Heart left ventricle (tissue), 16 donors: Measurements from ENCODE around the gene ARL15. TPM values are rescaled to one million over a fixed set of nuclear protein-coding genes. Genes with fewer than 3 reads are reported as not detected.

Experiments used
- ATAC-seq, 4 donors: fragments of 200-7000 bp; cut with Tn5 transposase; one replicate each; pipeline ENCODE4 v1.9.1; 2020 to 2022; ENCODE audit warnings: moderate library complexity in 4 of 4, mild to moderate bottlenecking in 3 of 4, moderate number of reproducible peaks in 1 of 4
- DNase-seq, 5 donors: peaks; one replicate each; pipeline ENCODE4 v3.0.0-alpha.2; 2020
- H3K27ac ChIP-seq, 12 donors: fragments of 200-600 bp; sonication (generic) in 4 of 12; one replicate each; pipeline versions ENCODE4 v1.5.0 to v1.8.0; 2016 to 2022; ENCODE audit warnings: mild to moderate bottlenecking in 2 of 12
- H3K27me3 ChIP-seq, 9 donors: fragments of 200-600 bp; sonication (generic) in 2 of 9; one replicate each; pipeline versions ENCODE4 v1.5.1 to v1.8.0; 2016 to 2022; ENCODE audit warnings: mild to moderate bottlenecking in 3 of 9
- H3K36me3 ChIP-seq, 9 donors: fragments of 200-600 bp; sonication (generic) in 2 of 9; one replicate each; pipeline versions ENCODE4 v1.5.0 to v1.8.0; 2018 to 2022; ENCODE audit warnings: mild to moderate bottlenecking in 2 of 9
- H3K4me1 ChIP-seq, 12 donors: fragments of 200-600 bp; sonication (generic) in 4 of 12; one replicate each; pipeline versions ENCODE4 v1.5.0 to v1.8.0; 2016 to 2022; ENCODE audit warnings: mild to moderate bottlenecking in 3 of 12
- H3K4me3 ChIP-seq, 12 donors: fragments of 200-600 bp; sonication (generic) in 4 of 12; one replicate each; pipeline versions ENCODE4 v1.5.0 to v1.8.0; 2017 to 2022; ENCODE audit warnings: mild to moderate bottlenecking in 9 of 12, moderate library complexity in 4 of 12
- H3K9me3 ChIP-seq, 12 donors: fragments of 200-600 bp; sonication (generic) in 4 of 12; one replicate each; pipeline versions ENCODE4 v1.5.0 to v1.8.0; 2016 to 2022; ENCODE audit warnings: mild to moderate bottlenecking in 1 of 12
- POLR2A ChIP-seq, 2 donors: fragments of 450-650 bp; IDR thresholded peaks; one replicate each; pipeline ENCODE4 v1.6.1; 2017; ENCODE audit warnings: antibody characterized with exemption in 2 of 2, mild to moderate bottlenecking in 2 of 2, moderate library complexity in 2 of 2
- WGBS, 4 donors: extraction: QIAGEN DNeasy Blood & Tissue Kit in 2 of 4; methylation state at CpG; one replicate each; pipeline versions ENCODE4 v1.1.5 to v1.1.7; 2013 to 2018; 5-methylcytosine and 5-hydroxymethylcytosine counted together
- intact Hi-C, 10 donors: fragments of 100-400 bp; cut with DNase I; formaldehyde crosslinking; loops; one replicate each; pipeline versions ENCODE4 v1.11.1 to v1.14.2; 2022
- polyA plus RNA-seq, 2 donors: library from polyadenylated mRNA; stranded (reverse); fragments of 200-250 nt; gene quantifications; one replicate each; pipeline ENCODE4 v1.2.3, GENCODE V29; 2013
- total RNA-seq, 9 donors: library from RNA; depleted of rRNA in 2 of 9; stranded (reverse); fragments of >200 nt in 2 of 9; fragmentation: NEBNext Ultra II Directional in 3 of 9; extraction: Animal tissue kit (Norgen Biotek cat#: 25700) in 3 of 9; gene quantifications; one replicate each; pipeline versions ENCODE4 v1.1.0 to v1.2.4, GENCODE V29; 2016 to 2023
- TF ChIP-seq, protein P1 (sequence below), 12 donors: fragments of 200-600 bp; sonication (generic) in 4 of 12; IDR thresholded peaks; one replicate each; pipeline versions ENCODE4 v1.5.0 to v1.8.0; 2018 to 2022; ENCODE audit warnings: antibody characterized with exemption in 12 of 12, mild to moderate bottlenecking in 5 of 12
- donor health status: ischemic (EF 13 %, LVEDD 7.1; RV severe dilation, severe dysfunction).
- donor health status: healthy with polysubstance abuse.
- donor health status: DM: no; HTN: yes; CAD: no.
- donor health status: DM: no; HTN: no; CAD: no.
- donor health status: ischemic (EF 25% LVEDD 6.9; RV normal size, moderate dysfunction).
- donor health status: ischemic (EF 25% LVEDD 5.7; RV mildly dilated, moderate dysfunction).
- donor health status: healthy.
- donor health status: DM: yes; HTN: yes; CAD: no.
- donor health status: ischemic (EF 35%, LVEDD 5.7; RV mildly dilated, moderate dysfunction).
- donor health status: nonischemic (EF 11% LVEDD 7.7; RV severe dilation, severe dysfunction).
- donor health status: DM: yes; HTN: yes; CAD: no.
- donor health status: PGD.
- donor health status: ischemic (EF 29% LVEDD 5.4; RV normal size, mild dysfunction).
- donor health status: nonischemic (EF 23%, LVEDD 6.1; RV moderate dilation, normal function).

Gene ARL15
- total and polyA plus RNA-seq, 11 donors, result 7.1 to 35.0 (median 23.2) TPM

DNA sequence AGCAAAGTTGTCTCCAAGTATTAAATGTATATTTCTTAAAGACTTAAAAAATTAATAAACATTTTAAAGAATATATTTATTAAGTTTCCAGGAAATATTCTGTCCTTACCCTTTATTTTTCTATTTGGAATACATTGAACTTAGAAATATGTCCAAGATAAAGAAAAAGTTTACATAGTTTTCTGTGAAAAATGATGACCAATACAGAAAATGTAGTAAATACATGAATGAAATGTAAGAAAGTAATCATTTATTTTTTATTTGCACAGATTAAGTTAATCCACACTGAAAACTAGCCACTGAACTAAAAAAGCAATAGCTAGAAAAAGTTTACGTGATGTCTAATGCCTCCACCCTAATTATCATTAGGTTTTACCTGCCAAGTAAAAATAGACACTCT is 273.2 kb downstream of the ARL15 start:
- Histone ChIP-seq H3K27me3 (no peaks in the 10 kb centered on the region), H3K27ac (no peak overlapping the region), H3K4me1 (peaks cover 0 to 17% (median 0%) of the 10 kb centered on the region in 12 donors), H3K9me3 (no peaks in the 10 kb centered on the region), H3K36me3 (no peaks in the 10 kb centered on the region), H3K4me3 (no peak overlapping the region)
- TF ChIP-seq, protein P1, sequence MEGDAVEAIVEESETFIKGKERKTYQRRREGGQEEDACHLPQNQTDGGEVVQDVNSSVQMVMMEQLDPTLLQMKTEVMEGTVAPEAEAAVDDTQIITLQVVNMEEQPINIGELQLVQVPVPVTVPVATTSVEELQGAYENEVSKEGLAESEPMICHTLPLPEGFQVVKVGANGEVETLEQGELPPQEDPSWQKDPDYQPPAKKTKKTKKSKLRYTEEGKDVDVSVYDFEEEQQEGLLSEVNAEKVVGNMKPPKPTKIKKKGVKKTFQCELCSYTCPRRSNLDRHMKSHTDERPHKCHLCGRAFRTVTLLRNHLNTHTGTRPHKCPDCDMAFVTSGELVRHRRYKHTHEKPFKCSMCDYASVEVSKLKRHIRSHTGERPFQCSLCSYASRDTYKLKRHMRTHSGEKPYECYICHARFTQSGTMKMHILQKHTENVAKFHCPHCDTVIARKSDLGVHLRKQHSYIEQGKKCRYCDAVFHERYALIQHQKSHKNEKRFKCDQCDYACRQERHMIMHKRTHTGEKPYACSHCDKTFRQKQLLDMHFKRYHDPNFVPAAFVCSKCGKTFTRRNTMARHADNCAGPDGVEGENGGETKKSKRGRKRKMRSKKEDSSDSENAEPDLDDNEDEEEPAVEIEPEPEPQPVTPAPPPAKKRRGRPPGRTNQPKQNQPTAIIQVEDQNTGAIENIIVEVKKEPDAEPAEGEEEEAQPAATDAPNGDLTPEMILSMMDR (IDR thresholded peaks at IDR 0.05), result no peak
- no peak for TF ChIP-seq POLR2A (IDR thresholded peaks at IDR 0.05)
- DNase-seq, result no peak
- intact Hi-C loops, result no loop called here
- WGBS, 4 donors, result 94 to 99% (median 95%) methylated on average over 1 of the region's 1 CpG
- no peak for ATAC-seq

DNA sequence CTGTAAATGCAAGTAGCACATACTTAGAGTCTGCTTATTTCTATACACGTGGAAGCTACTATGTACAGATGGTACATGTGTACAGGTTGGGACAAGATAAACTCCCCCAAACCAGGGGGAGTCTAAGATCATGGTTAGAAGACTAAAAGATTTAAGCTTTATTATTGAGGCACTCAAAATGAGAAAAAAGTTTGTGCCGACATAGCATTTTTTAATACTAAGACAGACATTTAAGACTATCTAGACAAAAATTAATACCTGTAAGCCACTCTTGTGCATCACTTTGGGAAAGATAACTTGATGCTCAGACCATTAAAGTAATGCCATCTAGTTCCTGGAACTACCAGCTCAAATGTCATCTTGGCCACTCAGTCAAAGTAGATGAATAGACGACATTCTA is 279.4 kb downstream of the ARL15 start:
- DNase-seq (no peak), ATAC-seq (no peak)
- Histone ChIP-seq H3K4me3 (no peak overlapping the region), H3K4me1 (no peaks in the 10 kb centered on the region), H3K27me3 (no peaks in the 10 kb centered on the region), H3K9me3 (no peaks in the 10 kb centered on the region), H3K27ac (no peak overlapping the region), H3K36me3 (peaks cover 0 to 6% (median 0%) of the 10 kb centered on the region in 9 donors)
- WGBS, 4 donors, result 95 to 97% (median 96%) methylated on average over 3 of the region's 3 CpGs
- TF ChIP-seq, protein P1 (IDR thresholded peaks at IDR 0.05), result no peak
- no peak for TF ChIP-seq POLR2A (IDR thresholded peaks at IDR 0.05)
- intact Hi-C loops, result no loop called here

DNA sequence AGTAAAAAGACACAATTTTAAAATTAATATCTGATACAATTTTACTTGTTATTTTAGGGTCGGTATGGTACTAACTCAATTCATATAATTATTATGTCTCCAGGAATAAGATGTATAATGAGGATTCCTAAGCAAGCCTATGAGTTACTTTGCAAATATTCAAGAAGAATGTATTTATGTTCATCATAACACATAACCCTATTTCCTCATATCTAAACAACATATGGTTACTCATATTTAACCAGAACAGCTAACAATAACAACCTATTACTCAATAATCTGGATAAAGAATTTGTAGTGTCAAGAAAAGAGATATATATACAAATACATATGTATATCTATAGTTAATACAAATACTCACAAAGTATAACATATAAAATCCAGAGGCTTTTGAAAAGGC is 285.9 kb downstream of the ARL15 start:
- 84 to 99% (median 97%) methylated on average over 1 of the region's 1 CpG for WGBS, 4 donors
- Histone ChIP-seq H3K9me3 (no peaks in the 10 kb centered on the region), H3K4me3 (no peak overlapping the region)

DNA sequence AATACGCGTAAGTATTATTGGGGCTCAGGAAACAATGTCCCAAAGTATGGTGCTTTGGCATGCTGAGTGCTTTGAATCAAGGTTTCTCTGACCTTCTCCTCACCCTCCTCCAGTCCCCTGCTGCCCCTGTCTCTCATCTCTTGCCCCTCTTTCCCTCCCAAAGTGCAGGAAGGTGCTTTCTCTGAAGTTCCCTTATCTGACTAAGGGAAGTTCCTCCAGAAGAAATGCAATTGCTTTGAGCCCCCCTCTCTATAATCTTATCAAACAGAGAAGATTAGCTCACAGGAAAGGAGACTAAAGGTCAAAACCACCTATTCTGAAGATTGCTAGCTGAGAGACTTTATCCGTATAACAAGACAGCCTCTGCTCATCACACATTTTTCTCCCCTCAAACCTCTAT is 288.1 kb downstream of the ARL15 start:
- H3K4me3 ChIP-seq, result no peak overlapping the region
- H3K27ac ChIP-seq, result no peak overlapping the region
- 79 to 86% (median 82%) methylated on average over 3 of the region's 3 CpGs for WGBS, 4 donors
- DNase-seq (no peak), ATAC-seq (no peak)
- no peaks in the 10 kb centered on the region for H3K9me3 ChIP-seq
- no peak for TF ChIP-seq POLR2A (IDR thresholded peaks at IDR 0.05)
- TF ChIP-seq, protein P1 (IDR thresholded peaks at IDR 0.05), result no peak
- H3K27me3 ChIP-seq, result no peaks in the 10 kb centered on the region
- H3K36me3 ChIP-seq, result no peaks in the 10 kb centered on the region
- peaks cover 0 to 9% (median 0%) of the 10 kb centered on the region in 12 donors for H3K4me1 ChIP-seq
- intact Hi-C loops, result loop anchor here in 1 of 10 donors (10.0 kb wide), 1 partner anchor 183 kb away; no protein-coding TSS in a partner anchor

More for the DNA sequence above, 285.9 kb downstream of the ARL15 start:
- H3K27me3 ChIP-seq, result no peaks in the 10 kb centered on the region
- TF ChIP-seq POLR2A (IDR thresholded peaks at IDR 0.05), result no peak
- TF ChIP-seq, protein P1 (IDR thresholded peaks at IDR 0.05), result no peak
- no peaks in the 10 kb centered on the region for H3K36me3 ChIP-seq
- ATAC-seq (no peak), DNase-seq (no peak)
- peaks cover 0 to 9% (median 0%) of the 10 kb centered on the region in 12 donors for H3K4me1 ChIP-seq
- H3K27ac ChIP-seq, result no peak overlapping the region
- intact Hi-C loops, result loop anchor here in 1 of 10 donors (10.0 kb wide), 1 partner anchor 180 kb away; no protein-coding TSS in a partner anchor
